RWPE2 (cell line): Measurements from ENCODE around the gene AKT1S1.

ENCODE experiments used
- ATAC-seq: fragments of 200-7000 bp; cut with Tn5 transposase; 3 replicates; pipeline ENCODE4 v1.9.1; 2021; ENCODE audit warnings: low read depth
- DNase-seq: peaks from one replicate; pipeline ENCODE4 v3.0.0-alpha.2; 2020; ENCODE audit warnings: low spot score
- H3K27ac ChIP-seq: fragments of 450-650 bp; 2 replicates; pipeline ENCODE4 v1.5.1; 2017; ENCODE audit warnings: mild to moderate bottlenecking; ENCODE audit not compliant: poor library complexity, severe bottlenecking
- H3K27me3 ChIP-seq: fragments of 250-450 bp; sonication (Bioruptor Pico); 2 replicates; pipeline ENCODE4 v1.5.1; 2021; ENCODE audit warnings: mild to moderate bottlenecking, moderate library complexity; ENCODE audit not compliant: insufficient read depth, poor library complexity, severe bottlenecking
- H3K36me3 ChIP-seq: fragments of 250-450 bp; sonication (Bioruptor Pico); 2 replicates; pipeline ENCODE4 v1.5.1; 2020; ENCODE audit warnings: low read depth, mild to moderate bottlenecking, moderate library complexity
- H3K4me1 ChIP-seq: fragments of 250-450 bp; sonication (Bioruptor Pico); 2 replicates; pipeline ENCODE4 v1.5.1; 2021; ENCODE audit warnings: mild to moderate bottlenecking, moderate library complexity; ENCODE audit not compliant: insufficient read depth, poor library complexity, severe bottlenecking
- H3K4me3 ChIP-seq: fragments of 250-450 bp; sonication (Bioruptor Pico); 2 replicates; pipeline ENCODE4 v1.5.1; 2021; ENCODE audit warnings: mild to moderate bottlenecking, moderate library complexity; ENCODE audit not compliant: severe bottlenecking
- H3K9me3 ChIP-seq: fragments of 250-450 bp; sonication (Bioruptor Pico); 2 replicates; pipeline ENCODE4 v1.5.1; 2021; ENCODE audit warnings: mild to moderate bottlenecking, moderate library complexity; ENCODE audit not compliant: severe bottlenecking
- TF ChIP-seq, protein P1 (sequence below): fragments of 450-650 bp; IDR thresholded peaks from one replicate; pipeline ENCODE4 v1.5.1; 2017; ENCODE audit warnings: mild to moderate bottlenecking, moderate library complexity; ENCODE audit not compliant: poor library complexity, severe bottlenecking

Gene AKT1S1

DNA sequence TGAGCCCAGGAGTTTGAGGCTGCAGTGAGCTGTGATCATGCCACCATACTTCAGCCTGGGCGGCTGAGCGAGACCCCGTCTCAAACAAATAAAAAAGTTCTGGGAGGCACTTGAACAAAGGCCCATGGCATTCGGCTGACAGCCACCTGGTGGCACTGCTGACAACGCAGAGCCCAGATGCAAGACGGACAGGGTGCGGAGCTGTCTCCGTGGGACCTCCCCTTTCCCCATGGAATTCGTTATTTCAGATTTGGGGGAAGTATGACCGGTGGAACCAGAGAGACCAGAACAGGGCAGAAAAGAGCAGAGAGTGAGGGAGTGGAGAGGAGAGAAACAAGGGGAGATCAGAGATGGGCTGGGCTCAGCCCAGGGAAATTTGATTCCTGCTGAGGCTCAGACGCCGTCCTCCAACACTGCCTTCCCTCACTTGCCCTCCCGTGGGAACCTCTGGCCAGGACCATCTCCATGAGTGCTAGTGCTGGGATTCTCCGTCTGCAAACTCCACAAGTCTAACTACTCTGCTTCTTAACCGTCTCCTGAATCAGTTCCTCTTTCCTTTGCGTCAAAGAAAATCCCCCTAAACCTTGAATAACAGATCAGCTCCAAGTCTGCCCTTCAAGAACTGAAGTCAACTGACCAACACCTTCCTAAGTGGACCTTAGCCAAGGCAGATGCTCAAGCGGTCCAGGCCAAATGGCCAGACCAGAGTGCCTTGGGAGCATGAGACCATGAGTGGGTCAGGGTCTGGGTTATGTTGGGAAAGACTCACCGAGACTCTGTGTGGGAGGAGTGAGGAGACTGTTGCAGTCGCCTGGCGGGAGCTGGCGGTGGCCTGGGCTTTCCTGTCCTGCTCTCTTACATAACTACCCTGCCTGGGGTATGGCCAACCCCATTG is 39.9 kb upstream of the AKT1S1 start:
- Histone ChIP-seq H3K4me3 (no peak overlapping the region), H3K4me1 (no peaks in the 10 kb centered on the region), H3K27ac (no peak overlapping the region), H3K36me3 (peaks cover 50% of the 10 kb centered on the region), H3K9me3 (no peaks in the 10 kb centered on the region), H3K27me3 (no peaks in the 10 kb centered on the region)
- no peak for DNase-seq
- no peak for ATAC-seq
- TF ChIP-seq, protein P1, sequence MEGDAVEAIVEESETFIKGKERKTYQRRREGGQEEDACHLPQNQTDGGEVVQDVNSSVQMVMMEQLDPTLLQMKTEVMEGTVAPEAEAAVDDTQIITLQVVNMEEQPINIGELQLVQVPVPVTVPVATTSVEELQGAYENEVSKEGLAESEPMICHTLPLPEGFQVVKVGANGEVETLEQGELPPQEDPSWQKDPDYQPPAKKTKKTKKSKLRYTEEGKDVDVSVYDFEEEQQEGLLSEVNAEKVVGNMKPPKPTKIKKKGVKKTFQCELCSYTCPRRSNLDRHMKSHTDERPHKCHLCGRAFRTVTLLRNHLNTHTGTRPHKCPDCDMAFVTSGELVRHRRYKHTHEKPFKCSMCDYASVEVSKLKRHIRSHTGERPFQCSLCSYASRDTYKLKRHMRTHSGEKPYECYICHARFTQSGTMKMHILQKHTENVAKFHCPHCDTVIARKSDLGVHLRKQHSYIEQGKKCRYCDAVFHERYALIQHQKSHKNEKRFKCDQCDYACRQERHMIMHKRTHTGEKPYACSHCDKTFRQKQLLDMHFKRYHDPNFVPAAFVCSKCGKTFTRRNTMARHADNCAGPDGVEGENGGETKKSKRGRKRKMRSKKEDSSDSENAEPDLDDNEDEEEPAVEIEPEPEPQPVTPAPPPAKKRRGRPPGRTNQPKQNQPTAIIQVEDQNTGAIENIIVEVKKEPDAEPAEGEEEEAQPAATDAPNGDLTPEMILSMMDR = no peak

DNA sequence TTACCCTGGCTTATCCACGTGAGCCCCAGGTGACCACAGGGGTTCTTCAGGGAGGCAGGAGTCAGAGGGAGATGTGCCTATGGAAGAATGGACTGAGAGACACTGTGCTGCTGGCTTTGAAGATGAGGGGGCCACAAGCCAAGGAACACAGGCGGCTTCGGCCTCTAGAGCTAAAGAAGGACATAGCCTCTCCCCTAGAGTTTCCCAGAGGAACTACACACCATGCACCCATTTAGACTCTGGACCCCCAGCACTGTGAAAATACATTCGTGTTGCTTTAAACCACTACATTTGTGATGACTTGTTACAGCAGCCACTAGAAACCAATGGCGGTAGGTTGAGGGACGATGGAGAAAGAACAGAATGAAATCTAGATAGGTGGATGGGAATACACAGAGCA is 38.1 kb upstream of the AKT1S1 start:
- DNase-seq (no peak), ATAC-seq (no peak)
- no peak overlapping the region for H3K4me3 ChIP-seq
- H3K27me3 ChIP-seq = no peaks in the 10 kb centered on the region
- peaks cover 47% of the 10 kb centered on the region for H3K36me3 ChIP-seq
- TF ChIP-seq, protein P1 = no peak
- no peak overlapping the region for H3K27ac ChIP-seq
- no peaks in the 10 kb centered on the region for H3K9me3 ChIP-seq
- H3K4me1 ChIP-seq = no peaks in the 10 kb centered on the region

DNA sequence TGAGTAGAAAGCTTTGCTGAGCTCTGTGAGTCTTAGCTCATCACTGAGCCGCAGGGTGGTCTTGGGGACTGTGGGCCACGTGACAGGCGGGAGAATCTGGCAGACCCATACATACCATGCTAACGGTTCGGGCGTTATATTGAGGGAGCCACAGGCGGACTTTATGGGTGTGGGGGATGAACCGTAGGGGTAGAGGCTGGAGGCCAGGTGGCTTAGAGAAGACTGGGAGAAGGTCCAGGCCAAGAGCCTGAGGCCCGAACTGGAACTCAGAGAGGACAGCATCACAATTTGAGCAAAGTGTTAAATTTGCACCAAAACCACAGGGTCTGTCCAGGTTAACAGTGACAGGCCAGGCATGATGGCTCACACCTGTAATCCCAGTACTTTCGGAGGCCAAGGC is 36.6 kb upstream of the AKT1S1 start:
- ATAC-seq = no peak
- Histone ChIP-seq H3K36me3 (peaks cover 55% of the 10 kb centered on the region), H3K9me3 (no peaks in the 10 kb centered on the region), H3K4me3 (no peak overlapping the region), H3K4me1 (no peaks in the 10 kb centered on the region), H3K27me3 (no peaks in the 10 kb centered on the region), H3K27ac (no peak overlapping the region)
- DNase-seq = no peak
- TF ChIP-seq, protein P1 = no peak

DNA sequence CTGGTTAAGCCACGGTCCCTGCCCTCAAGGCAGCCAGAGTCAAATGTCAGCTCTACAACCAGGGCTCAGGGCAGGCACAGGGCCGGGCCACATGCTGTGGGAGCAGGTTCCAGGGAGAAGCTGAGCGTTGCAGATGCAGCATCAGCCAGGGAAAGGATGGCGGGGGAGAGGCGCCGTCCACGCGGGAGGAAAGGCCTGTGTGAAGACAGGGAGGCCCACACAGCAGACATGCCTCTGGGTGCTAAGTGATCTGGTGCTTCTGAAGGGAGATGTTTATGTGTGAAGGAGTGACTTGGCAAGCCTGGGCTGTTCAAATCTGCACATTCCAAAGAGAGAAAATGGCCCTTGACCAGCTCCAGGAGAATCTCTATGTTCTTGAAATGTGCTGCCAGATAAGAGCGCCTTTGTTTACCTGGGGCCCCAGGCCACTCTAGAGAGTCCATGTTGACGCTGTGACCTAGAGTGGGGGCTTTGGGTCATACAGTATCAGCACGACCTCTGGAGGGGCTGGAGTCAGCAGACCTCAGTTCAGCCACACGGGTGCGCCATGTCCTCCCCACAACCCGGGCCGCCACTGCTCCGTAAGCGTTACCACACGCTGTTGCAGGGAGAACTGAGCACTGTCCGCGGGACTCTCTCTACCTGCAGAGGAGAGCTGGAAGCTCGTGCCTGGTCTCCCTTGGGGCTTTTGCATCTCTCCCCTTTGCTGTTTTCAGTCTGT is 36.0 kb upstream of the AKT1S1 start:
- no peaks in the 10 kb centered on the region for H3K4me1 ChIP-seq
- H3K27ac ChIP-seq = no peak overlapping the region
- no peaks in the 10 kb centered on the region for H3K9me3 ChIP-seq
- ATAC-seq = no peak
- TF ChIP-seq, protein P1 = no peak
- peaks cover 58% of the 10 kb centered on the region for H3K36me3 ChIP-seq
- no peak overlapping the region for H3K4me3 ChIP-seq
- no peaks in the 10 kb centered on the region for H3K27me3 ChIP-seq
- DNase-seq = no peak
